Smooth muscle cell (in vitro differentiated cells): ENCODE results near the gene SMIM44. TPM values are rescaled to one million over a fixed set of nuclear protein-coding genes. Genes with fewer than 3 reads are reported as not detected.
"Not testable (repeated sequence)": the region's sequence is repeated elsewhere in the genome, so short reads cannot be mapped to it uniquely, and the experiment has no call there.

Experiments
- DNase-seq: peaks from one replicate; lab custom pipeline; 2025; ENCODE audit not compliant: unreplicated experiment; lab: John Stamatoyannopoulos, UW
- H2AFZ ChIP-seq: fragments of 200-600 bp; sonication (generic); 2 replicates; pipeline ENCODE4 v1.6.0; 2016; ENCODE audit warnings: antibody characterized with exemption, low read depth, mild to moderate bottlenecking
- H3F3A ChIP-seq: fragments of 200-600 bp; sonication (generic); 2 replicates; pipeline ENCODE4 v1.6.0; 2017; ENCODE audit warnings: antibody characterized with exemption, low read depth
- H3K27ac ChIP-seq: fragments of 200-600 bp; sonication (generic); 2 replicates; pipeline ENCODE4 v1.5.1; 2016; ENCODE audit warnings: low read depth, mild to moderate bottlenecking
- H3K27me3 ChIP-seq: fragments of 200-600 bp; sonication (generic); 2 replicates; pipeline ENCODE4 v1.6.1; 2016; ENCODE audit warnings: low read depth, mild to moderate bottlenecking
- H3K36me3 ChIP-seq: fragments of 200-600 bp; sonication (generic); 2 replicates; pipeline ENCODE4 v1.5.1; 2016; ENCODE audit warnings: low read depth
- H3K4me1 ChIP-seq: fragments of 200-600 bp; sonication (generic); 2 replicates; pipeline ENCODE4 v1.5.1; 2016; ENCODE audit warnings: low read depth
- H3K4me2 ChIP-seq: fragments of 200-600 bp; sonication (generic); 2 replicates; pipeline ENCODE4 v1.6.0; 2016; ENCODE audit warnings: mild to moderate bottlenecking
- H3K4me3 ChIP-seq: fragments of 200-600 bp; sonication (generic); 2 replicates; pipeline ENCODE4 v1.5.1; 2016; ENCODE audit warnings: mild to moderate bottlenecking
- H3K79me2 ChIP-seq: fragments of 200-600 bp; sonication (generic); 2 replicates; pipeline ENCODE4 v1.6.0; 2016; ENCODE audit warnings: low read depth, mild to moderate bottlenecking
- H3K9ac ChIP-seq: fragments of 200-600 bp; sonication (generic); 2 replicates; pipeline ENCODE4 v1.6.0; 2016; ENCODE audit warnings: low read depth
- H3K9me3 ChIP-seq: fragments of 200-600 bp; sonication (generic); replicated peaks from 2 replicates; pipeline ENCODE4 v1.5.1; 2016; ENCODE audit warnings: low read depth
- H4K20me1 ChIP-seq: fragments of 200-600 bp; sonication (generic); 2 replicates; pipeline ENCODE4 v1.6.0; 2016; ENCODE audit warnings: low read depth
- WGBS: methylation state at CpG from one replicate; pipeline ENCODE4 v1.1.7; 2016; ENCODE audit warnings: low lambda C conversion rate; 5-methylcytosine and 5-hydroxymethylcytosine counted together
- polyA plus RNA-seq: library from polyadenylated mRNA; unstranded; fragments of >200 nt; fragmentation: Nextera tagmentation; extraction: Ambion mirVana; gene quantifications from 2 replicates; pipeline ENCODE4 v1.2.1, GENCODE V29; 2016
- total RNA-seq: library from RNA; depleted of rRNA; stranded (reverse); fragments of >200 nt; gene quantifications from 2 replicates; pipeline ENCODE4 v1.2.3, GENCODE V29; 2014
- TF ChIP-seq, protein P1 (sequence below): fragments of 200-600 bp; sonication (generic); IDR thresholded peaks from 2 replicates; pipeline ENCODE4 v1.5.1; 2017; ENCODE audit warnings: borderline replicate concordance, mild to moderate bottlenecking, antibody characterized with exemption; ENCODE audit not compliant: insufficient read depth, poor library complexity, severe bottlenecking

SMIM44 gene
- total and polyA plus RNA-seq, 2 experiments from 2014 or later = not detected

DNA sequence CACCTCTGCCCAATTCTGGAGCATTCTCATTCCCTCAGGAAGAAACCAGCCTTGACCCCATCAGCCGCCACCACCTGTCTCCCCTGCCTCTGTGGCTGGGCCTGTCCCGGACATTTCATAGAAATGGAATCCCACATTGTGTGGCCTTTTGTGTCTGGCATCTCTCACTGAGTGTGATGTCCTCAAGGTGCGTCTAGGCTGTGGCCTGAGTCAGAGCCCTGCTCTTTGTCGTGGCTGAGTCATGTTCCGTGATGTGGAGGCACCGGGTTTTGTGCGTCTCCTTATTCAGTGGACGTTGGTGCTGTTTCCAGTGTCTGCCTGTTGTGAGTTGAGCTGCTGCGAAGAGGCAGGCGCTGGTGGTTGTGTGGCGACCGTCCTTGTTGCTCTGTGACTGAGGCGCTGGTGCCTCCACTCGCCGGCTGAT is 26.3 kb upstream of the SMIM44 start:
- TF ChIP-seq, protein P1, sequence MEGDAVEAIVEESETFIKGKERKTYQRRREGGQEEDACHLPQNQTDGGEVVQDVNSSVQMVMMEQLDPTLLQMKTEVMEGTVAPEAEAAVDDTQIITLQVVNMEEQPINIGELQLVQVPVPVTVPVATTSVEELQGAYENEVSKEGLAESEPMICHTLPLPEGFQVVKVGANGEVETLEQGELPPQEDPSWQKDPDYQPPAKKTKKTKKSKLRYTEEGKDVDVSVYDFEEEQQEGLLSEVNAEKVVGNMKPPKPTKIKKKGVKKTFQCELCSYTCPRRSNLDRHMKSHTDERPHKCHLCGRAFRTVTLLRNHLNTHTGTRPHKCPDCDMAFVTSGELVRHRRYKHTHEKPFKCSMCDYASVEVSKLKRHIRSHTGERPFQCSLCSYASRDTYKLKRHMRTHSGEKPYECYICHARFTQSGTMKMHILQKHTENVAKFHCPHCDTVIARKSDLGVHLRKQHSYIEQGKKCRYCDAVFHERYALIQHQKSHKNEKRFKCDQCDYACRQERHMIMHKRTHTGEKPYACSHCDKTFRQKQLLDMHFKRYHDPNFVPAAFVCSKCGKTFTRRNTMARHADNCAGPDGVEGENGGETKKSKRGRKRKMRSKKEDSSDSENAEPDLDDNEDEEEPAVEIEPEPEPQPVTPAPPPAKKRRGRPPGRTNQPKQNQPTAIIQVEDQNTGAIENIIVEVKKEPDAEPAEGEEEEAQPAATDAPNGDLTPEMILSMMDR = no peak
- no peak overlapping the region for H2AFZ ChIP-seq
- no peak overlapping the region for H3K4me3 ChIP-seq
- H3F3A ChIP-seq = peaks cover 4% of the 10 kb centered on the region
- H3K4me2 ChIP-seq = peak overlapping the region; percentile 2
- H3K79me2 ChIP-seq = peaks cover 79% of the 10 kb centered on the region
- peak overlapping the region; percentile 60 for H3K9ac ChIP-seq
- no peak for DNase-seq
- no peaks in the 10 kb centered on the region for H3K4me1 ChIP-seq
- 54% methylated on average over 15 of the region's 15 CpGs for WGBS
- H3K27ac ChIP-seq = peak overlapping the region; percentile 87
- H3K27me3 ChIP-seq = no peaks in the 10 kb centered on the region
- H3K36me3 ChIP-seq = no peaks in the 10 kb centered on the region
- H4K20me1 ChIP-seq = peaks cover 74% of the 10 kb centered on the region
- H3K9me3 ChIP-seq = no peaks in the 10 kb centered on the region

GRCh38 chr19:3508771-3509535 is 25.7 kb upstream of the SMIM44 start:
- peak overlapping the region; percentile 87 for H3K27ac ChIP-seq
- no peaks in the 10 kb centered on the region for H3K27me3 ChIP-seq
- peaks cover 67% of the 10 kb centered on the region for H4K20me1 ChIP-seq
- TF ChIP-seq, protein P1 = no peak
- H2AFZ ChIP-seq = no peak overlapping the region
- H3K4me2 ChIP-seq = peak overlapping the region; percentile 2
- H3K79me2 ChIP-seq = peaks cover 72% of the 10 kb centered on the region
- H3K9ac ChIP-seq = peak overlapping the region; percentile 60
- no peak for DNase-seq
- no peak overlapping the region for H3K4me3 ChIP-seq
- WGBS = 86% methylated on average over 23 of the region's 23 CpGs
- H3K4me1 ChIP-seq = no peaks in the 10 kb centered on the region
- H3F3A ChIP-seq = peaks cover 4% of the 10 kb centered on the region
- H3K9me3 ChIP-seq = no peaks in the 10 kb centered on the region
- no peaks in the 10 kb centered on the region for H3K36me3 ChIP-seq

- H3K4me1 ChIP-seq, H3F3A ChIP-seq, H3K27me3 ChIP-seq, H2AFZ ChIP-seq, DNase-seq, H3K9me3 ChIP-seq, H3K36me3 ChIP-seq: not testable (repeated sequence)
- H3K9ac ChIP-seq = peak overlapping the region; percentile 96
- H3K4me3 ChIP-seq = peak overlapping the region; percentile 90
- 87% methylated on average over 17 of the region's 18 CpGs for WGBS
- H3K4me2 ChIP-seq = peak overlapping the region; percentile 99
- H3K79me2 ChIP-seq = peaks cover 65% of the 10 kb centered on the region
- H4K20me1 ChIP-seq = peaks cover 60% of the 10 kb centered on the region
- peak overlapping the region; percentile 87 for H3K27ac ChIP-seq
These were observed 24.9 kb upstream of the SMIM44 start for GRCh38 chr19:3508121-3508661.

DNA sequence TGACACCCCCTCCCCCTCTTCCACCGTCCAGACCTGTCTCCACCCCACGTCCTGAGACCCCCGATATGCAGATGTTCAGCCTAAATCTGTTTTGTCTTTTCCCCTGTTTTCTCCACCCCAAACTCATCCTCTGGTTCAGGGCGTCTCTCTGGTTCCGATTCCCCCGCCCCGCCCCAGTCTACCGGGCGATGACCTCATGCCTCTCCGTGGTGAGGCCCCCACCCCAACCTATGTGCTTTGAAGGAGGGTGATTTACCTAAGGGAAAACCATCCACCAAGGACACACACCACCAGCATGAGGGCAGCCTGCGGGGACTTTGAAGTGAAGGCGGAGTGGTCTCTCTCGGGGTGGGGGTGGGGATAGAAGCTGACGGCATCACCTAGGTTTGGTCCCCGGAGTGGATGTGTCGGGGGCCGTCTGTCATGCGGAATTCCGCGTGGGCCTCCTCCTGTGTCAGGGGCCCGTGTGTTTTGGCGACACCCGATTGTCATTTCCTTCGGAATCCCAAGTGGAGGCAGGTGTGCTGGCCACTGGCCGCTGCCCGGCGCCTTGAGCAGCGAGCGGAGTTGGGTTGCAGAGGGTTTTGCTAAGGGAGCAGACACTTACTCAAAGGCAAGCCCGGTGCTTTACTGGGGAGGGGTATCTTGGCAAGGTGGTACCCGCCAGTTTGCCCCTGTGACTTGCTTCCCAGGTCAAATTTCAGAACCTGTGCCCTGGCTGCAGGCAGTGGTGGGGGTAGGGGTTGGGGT is 24.3 kb upstream of the SMIM44 start:
- peaks cover 58% of the 10 kb centered on the region for H3K79me2 ChIP-seq
- peaks cover 4% of the 10 kb centered on the region for H3F3A ChIP-seq
- WGBS = 18% methylated on average over 31 of the region's 31 CpGs
- no peak for DNase-seq
- H2AFZ ChIP-seq = no peak overlapping the region
- H3K4me3 ChIP-seq = peak overlapping the region; percentile 90
- H3K27ac ChIP-seq = peak overlapping the region; percentile 87
- TF ChIP-seq, protein P1 = no peak
- peaks cover 53% of the 10 kb centered on the region for H4K20me1 ChIP-seq
- H3K36me3 ChIP-seq = no peaks in the 10 kb centered on the region
- H3K4me2 ChIP-seq = peak overlapping the region; percentile 99
- H3K4me1 ChIP-seq = no peaks in the 10 kb centered on the region
- no peaks in the 10 kb centered on the region for H3K27me3 ChIP-seq
- no peaks in the 10 kb centered on the region for H3K9me3 ChIP-seq
- H3K9ac ChIP-seq = peak overlapping the region; percentile 96
